GM10847 (cell line): ENCODE measurements around the gene PRSS16.

Source experiments
- POLR2A ChIP-seq: IDR thresholded peaks from 2 replicates; pipeline ENCODE4 v1.6.1; 2011; ENCODE audit not compliant: insufficient read length; ENCODE audit errors: extremely low read depth

PRSS16 gene, protein sequence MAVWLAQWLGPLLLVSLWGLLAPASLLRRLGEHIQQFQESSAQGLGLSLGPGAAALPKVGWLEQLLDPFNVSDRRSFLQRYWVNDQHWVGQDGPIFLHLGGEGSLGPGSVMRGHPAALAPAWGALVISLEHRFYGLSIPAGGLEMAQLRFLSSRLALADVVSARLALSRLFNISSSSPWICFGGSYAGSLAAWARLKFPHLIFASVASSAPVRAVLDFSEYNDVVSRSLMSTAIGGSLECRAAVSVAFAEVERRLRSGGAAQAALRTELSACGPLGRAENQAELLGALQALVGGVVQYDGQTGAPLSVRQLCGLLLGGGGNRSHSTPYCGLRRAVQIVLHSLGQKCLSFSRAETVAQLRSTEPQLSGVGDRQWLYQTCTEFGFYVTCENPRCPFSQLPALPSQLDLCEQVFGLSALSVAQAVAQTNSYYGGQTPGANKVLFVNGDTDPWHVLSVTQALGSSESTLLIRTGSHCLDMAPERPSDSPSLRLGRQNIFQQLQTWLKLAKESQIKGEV

DNA sequence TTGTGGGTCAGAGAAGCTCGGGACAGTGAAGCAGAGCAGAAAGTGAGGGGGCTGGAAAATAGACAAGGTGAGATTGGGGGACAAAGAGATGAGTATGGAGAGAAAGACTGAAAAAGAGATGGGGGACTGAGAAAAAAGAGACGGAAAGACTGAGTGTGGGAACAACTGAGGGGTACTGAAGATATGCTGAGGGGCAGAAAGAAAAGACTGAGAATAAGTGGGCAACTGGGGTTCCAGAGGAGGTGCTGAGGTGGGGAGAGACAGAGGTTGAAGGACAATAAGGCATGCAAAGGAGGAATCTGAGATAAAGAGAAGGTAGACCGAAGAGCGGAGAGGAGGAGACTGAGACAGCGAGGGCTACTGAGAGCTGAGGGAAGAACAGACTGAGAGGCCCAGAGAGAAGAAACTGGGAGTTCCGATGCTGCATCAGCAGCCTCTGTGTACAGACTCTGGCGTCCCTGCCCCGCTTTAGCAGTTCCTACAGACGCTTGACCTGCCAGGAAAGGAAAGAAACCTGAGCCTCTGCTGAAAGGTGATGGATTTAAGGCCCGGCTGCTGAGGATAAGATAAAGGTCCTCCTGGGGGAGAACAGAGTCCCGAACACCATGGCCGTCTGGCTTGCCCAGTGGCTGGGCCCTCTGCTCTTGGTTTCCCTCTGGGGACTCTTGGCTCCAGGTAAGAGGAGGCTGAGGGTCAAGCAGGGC is at the start of gene PRSS16:
TSS of gene PRSS16 (plus strand) at position 569 of the 704 bp plus-strand sequence. CDS start at position 606, 37 bp downstream.
- no peak for TF ChIP-seq POLR2A

DNA sequence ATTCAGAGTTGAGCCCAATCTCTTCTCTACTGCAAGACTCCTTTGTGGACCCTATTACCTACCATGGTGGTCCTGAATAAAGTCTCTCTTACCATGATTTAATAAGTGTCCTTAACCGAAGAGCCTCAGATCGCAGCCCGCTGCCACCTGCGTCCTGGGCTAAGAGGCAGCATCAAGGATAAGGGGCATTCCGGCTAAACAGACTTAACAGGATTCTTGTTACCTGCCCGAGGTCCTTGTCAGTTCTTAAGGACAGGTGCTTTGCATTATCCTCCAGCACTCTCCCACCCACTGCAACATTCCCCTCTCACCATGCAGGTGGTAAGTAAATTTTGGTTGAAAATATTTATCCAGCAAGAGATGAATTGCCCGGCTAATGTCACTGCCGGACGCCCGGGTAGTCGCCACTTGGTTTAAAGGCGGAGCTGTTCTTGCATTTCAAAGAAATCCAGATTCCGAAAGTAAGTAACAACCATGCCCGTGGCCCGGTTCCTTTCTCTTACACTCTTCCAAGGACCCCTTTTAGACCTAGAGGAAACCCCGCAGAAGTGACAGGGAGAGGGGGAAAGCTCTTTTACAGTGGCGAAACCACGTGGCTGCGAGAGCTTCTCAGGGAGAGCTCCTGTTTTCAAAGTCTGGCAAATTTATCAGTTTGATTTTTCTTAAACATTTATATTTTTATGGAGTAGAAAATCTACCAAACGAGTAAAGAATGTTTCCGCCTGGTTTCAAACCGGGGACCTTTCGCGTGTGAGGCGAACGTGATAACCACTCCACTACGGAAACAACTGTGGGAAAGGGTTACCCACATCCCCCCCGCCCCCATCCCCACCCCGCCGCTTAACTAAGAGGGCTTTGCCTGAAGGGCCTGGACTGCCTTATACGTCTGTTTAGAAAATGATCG is 41.9 kb upstream of the PRSS16 start:
- no peak for TF ChIP-seq POLR2A

DNA sequence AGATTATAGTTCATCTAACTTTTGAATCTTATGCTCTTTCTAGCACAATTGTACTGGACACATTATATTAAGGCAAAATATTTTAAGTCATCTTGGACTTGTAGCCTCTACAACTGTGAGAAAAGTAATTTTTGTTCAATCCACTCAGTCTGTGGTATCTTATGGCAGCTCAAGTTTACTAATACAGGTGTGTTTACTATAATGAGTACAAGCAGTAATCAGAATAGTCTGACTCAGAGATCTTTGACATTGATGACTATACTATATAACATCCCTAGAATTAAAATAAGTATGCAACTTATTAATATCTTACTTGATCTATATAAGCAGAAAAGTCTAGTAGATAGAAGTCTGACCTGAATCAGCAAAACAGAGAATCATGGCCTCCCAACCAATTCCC is 40.7 kb upstream of the PRSS16 start:
- no peak for TF ChIP-seq POLR2A

DNA sequence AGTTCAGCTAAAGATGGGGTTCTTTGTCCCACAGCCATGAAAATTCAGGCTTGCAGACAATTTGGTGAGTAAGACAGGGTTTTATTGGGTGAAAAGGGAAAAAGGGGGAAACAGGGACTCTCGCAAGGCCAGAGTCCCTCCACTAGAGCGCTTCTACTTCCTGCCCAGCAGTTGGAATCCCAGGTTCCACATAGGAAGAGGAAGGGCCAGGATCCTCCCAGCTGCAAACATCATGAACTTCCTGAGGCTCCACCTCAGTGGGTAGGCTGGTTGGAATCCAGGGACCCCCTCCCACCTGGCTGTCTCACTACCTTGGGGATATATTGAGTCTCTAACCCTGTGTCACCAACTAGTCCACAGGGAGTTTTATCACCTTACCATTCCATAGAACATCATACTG is 39.5 kb upstream of the PRSS16 start:
- TF ChIP-seq POLR2A: no peak

DNA sequence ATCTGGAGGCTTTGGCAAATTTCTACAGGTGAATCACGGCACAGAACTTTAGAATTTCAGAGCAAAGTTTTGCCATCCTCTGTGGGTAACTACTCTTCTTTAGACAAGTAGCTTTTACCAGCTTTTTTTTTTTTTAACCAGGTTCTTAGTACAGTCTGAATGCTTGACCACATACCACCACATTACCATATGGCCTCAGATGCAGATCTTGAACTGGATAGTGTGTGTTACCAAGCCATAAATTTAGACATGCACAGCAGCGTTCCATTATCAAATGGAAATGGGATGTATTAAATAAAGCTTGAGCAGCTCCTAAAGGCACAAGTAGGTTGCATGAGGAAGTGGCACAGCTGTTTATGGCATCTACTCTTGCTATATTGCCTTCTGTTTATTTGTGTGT is 38.3 kb upstream of the PRSS16 start:
- TF ChIP-seq POLR2A: no peak

DNA sequence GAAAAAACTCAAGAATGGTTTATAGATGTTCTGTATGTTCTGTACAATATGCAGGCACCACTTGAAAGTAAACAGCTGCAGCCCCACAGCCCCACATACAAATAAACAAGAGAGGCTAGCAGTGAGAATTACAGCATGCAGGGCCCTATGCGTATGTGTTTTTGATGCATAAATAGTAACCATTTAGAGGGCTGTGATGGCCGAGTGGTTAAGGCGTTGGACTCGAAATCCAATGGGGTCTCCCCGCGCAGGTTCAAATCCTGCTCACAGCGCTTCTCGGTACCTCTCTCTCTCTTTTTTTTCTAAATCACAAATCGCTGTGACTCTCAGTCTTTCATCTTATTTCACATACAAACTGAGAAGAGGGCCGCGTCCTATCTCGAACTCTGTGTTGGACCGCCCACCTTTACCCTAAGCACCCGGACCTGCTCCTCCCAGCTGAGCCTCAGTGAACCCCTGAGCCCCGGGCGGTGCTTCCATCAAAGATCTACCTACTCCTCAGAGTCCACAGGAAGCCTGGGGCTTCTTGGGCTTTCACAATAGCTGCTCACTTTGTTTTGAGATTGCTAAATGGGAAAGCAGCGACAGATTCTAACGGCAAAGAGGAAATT is 37.7 kb upstream of the PRSS16 start:
- no peak for TF ChIP-seq POLR2A

DNA sequence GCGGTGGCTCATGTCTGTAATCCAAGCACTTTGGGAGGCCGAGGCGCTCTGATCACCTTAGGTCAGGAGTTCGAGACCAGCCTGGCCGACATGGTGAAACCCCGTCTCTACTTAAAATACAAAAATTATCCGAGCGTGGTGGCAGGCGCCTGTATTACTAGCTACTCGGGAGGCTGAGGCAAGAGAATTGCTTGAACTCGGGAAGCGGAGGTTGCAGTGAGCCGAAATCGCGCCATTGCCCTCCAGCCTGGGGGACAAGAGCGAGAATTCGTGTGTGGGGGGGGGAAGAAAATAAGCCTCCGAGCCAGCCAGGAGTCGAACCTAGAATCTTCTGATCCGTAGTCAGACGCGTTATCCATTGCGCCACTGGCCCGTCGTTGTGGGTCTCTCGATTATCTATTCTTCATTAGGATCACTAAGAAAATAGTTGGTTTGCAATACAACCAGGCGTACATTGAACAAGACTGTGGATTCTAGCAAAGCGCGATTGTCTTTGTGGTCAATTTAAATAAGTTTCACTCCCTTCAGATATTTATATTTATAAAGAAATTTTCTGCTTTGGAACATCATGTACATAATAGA is 33.9 kb upstream of the PRSS16 start:
- TF ChIP-seq POLR2A: no peak

DNA sequence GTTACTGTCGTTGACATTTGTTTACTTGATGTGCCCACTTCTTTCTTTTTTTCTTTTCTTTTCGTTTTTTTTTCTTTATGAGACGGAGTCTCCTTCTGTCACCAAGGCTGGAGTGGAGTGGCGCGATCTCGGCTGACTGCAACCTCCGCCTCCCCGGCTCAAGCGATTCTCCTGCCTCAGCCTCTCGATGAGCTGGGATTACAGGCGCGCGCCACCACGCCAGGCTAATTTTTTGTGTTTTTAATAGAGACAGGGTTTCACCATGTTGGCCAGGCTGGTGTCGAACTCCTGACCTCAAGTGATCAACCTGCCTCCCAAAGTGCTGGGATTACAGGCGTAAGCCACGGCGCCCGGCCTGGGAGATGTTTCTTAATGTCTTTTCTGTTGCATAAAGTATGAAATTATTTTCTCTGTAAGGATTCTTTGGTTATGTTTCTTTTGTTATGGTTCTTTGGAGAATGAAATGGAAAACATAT is 33.3 kb upstream of the PRSS16 start:
- TF ChIP-seq POLR2A: no peak

DNA sequence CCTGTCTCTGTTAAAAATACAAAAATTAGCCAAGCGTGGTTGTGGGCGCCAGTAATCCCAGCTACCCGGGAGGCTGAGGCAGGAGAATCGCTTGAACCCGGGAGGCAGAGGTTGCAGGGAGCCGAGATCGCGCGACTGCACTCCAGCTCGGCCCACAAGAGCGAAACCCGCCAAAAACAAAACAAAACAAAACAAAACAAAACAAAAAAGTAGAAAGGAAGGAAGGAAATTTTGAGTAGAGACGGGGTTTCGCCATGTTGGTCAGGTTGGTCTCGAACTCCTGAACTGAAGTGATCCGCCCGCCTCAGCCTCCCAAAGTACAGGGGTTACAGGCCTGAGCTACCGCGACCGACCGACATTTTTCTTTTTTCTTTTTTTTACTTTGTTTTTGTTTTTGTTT is 30.6 kb upstream of the PRSS16 start:
- no peak for TF ChIP-seq POLR2A

DNA sequence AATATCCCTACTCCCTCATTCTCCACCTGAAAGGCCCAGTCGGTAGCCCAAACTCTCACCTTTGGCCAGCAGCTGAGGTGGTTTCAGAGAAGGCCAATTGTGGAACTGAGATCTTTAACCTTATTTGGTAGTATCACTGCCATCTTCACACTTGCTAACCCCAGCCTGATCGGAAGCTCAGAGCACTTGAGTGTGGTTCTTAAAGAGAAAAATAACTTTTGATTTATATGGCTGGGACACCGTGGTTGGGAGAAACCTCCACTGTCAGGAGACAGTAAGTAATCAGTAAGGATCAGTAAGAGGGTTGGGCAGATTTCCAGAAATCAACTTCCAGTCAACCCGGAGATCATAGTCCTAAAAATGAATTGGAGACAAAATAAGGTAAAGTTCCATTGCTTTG is 22.8 kb upstream of the PRSS16 start:
- TF ChIP-seq POLR2A: no peak

DNA sequence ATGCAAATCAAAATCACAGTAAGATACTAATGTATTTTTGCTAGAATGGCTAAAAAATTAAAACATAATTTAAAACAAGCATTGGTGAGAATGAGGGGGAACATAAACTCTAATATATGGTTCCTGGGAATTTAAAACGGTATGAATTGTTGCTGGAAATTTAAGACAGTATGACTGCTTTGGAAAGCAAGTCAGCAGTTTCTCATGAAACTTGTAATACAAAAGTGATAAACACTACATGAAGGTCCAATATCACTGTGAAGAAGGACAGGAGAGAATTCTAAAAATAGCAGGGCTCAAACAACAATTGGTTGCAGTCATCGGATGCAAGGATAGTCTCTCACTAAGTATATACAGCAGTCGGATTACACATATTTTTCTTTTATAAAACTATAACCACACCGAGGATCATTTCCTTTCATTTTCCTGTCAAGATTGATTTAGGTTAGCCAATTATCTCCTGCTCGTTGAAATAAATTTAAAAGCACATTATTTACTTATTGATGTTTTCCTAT is 18.5 kb upstream of the PRSS16 start:
- no peak for TF ChIP-seq POLR2A

DNA sequence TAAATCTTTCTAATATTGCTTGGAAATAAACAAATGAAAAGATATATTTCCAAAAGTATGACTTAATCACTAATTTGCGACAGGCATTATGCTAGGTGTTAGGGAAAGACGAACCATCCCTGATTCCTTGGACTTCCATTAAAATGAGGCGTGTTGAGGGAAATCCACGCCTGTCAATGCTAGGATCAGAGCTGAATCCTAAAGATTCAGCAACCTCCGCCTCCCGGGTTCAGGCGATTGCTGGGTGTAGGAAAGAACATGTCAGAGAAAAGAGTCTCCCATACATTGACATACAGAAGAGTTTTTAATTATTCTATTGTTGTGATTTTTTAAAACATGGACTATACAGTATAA is 16.8 kb upstream of the PRSS16 start:
- TF ChIP-seq POLR2A: no peak

DNA sequence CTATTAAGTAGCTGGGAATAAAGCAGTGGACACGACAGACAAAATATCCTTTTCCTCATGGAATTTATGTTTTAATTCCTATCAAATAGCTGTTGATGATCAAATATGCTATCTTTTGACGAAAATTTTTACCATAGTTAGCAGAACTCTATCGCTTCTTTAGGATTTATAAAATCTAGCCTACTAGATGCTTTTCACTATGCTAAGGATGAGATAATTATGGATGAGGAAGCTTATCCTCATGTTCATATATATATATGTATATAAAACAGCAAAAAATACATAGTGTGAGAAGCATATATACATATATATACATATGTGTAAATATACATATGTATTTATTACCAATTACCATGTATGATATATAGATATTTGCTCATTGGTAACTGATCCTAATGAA is 12.9 kb upstream of the PRSS16 start:
- TF ChIP-seq POLR2A: no peak

DNA sequence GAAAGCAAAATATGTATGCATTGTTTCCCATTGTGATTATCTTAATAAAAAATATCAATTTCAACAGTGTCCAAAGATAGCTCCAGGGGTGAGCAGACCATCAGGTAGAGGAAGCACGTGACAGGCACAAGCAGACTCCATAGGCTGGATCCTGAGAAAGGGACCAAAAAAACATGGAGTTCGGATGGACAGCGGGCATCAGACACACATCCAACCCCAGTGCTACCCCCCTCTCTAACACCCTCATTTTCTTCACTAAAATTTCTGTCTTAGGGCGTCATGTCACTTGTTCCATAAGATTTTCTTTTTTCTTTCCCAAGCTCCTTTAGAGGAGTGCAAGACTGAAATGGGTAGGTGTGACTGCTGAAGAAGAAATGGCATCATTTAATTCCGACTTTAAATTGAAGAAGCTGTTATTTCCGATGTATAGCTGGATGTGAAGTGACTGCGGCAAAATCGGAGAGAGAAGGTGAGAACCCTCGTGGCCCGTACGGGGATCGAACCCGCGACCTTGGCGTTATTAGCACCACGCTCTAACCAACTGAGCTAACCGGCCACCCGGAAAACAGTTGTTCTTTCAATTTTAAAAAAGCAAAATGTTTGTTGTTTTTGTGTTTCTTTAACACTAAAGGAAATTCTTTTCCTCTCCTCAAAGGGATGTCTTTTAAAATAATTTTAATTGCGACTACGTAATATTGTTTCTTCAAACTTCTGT is 10.3 kb upstream of the PRSS16 start:
- TF ChIP-seq POLR2A: no peak
